ENCODE data around the gene ARHGAP15.

- TF ChIP-seq, protein P1, sequence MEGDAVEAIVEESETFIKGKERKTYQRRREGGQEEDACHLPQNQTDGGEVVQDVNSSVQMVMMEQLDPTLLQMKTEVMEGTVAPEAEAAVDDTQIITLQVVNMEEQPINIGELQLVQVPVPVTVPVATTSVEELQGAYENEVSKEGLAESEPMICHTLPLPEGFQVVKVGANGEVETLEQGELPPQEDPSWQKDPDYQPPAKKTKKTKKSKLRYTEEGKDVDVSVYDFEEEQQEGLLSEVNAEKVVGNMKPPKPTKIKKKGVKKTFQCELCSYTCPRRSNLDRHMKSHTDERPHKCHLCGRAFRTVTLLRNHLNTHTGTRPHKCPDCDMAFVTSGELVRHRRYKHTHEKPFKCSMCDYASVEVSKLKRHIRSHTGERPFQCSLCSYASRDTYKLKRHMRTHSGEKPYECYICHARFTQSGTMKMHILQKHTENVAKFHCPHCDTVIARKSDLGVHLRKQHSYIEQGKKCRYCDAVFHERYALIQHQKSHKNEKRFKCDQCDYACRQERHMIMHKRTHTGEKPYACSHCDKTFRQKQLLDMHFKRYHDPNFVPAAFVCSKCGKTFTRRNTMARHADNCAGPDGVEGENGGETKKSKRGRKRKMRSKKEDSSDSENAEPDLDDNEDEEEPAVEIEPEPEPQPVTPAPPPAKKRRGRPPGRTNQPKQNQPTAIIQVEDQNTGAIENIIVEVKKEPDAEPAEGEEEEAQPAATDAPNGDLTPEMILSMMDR (IDR thresholded peaks at IDR 0.05), result no peak
- no peak for TF ChIP-seq POLR2A (IDR thresholded peaks at IDR 0.05)
These were observed 635.5 kb downstream of the ARHGAP15 start for GRCh38 chr2:143764706-143765105.

Measured in suprapubic skin (tissue), 3 donors.